ENCODE measurements around the gene ST6GALNAC3.

- TF ChIP-seq CTCF (IDR thresholded peaks at IDR 0.05 in 2 of 3, conservative IDR thresholded peaks at IDR 0.05 in 1 of 3; ENCODE audit: borderline replicate concordance in 1 of 3, insufficient read depth in 1 of 3, low read depth in 2 of 3, low read length in 2 of 3), result no peak
- no peak for TF ChIP-seq EZH2 (IDR thresholded peaks at IDR 0.05)
- no peak for TF ChIP-seq POLR2AphosphoS5 (IDR thresholded peaks at IDR 0.05; ENCODE audit: low read depth, low read length)
- TF ChIP-seq CEBPB (IDR thresholded peaks at IDR 0.05; ENCODE audit: low read depth), result no peak
- TF ChIP-seq TCF7L2 (IDR thresholded peaks at IDR 0.05; ENCODE audit: borderline replicate concordance, extremely low read depth, insufficient read depth, insufficient read length), result no peak
- TF ChIP-seq, protein P1, sequence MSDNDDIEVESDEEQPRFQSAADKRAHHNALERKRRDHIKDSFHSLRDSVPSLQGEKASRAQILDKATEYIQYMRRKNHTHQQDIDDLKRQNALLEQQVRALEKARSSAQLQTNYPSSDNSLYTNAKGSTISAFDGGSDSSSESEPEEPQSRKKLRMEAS (IDR thresholded peaks at IDR 0.05), result no peak
- no peak for TF ChIP-seq POLR2A (IDR thresholded peaks at IDR 0.05; ENCODE audit: borderline replicate concordance, extremely low read depth, insufficient read depth, insufficient read length)
- TF ChIP-seq REST (IDR thresholded peaks at IDR 0.05; ENCODE audit: low read depth), result no peak
- no peak for TF ChIP-seq EZH2phosphoT487 (IDR thresholded peaks at IDR 0.05; ENCODE audit: borderline replicate concordance)
- TF ChIP-seq SRF (IDR thresholded peaks at IDR 0.05; ENCODE audit: low read depth), result no peak
- no peak for TF ChIP-seq ZBTB33 (IDR thresholded peaks at IDR 0.05; ENCODE audit: extremely low read depth, insufficient replicate concordance, low read length)
- no peak for TF ChIP-seq RAD21 (IDR thresholded peaks at IDR 0.05; ENCODE audit: low read depth)
- no peak for TF ChIP-seq SIN3A (IDR thresholded peaks at IDR 0.05; ENCODE audit: low read depth)
- no peak for TF ChIP-seq SP1 (IDR thresholded peaks at IDR 0.05; ENCODE audit: low read depth)
Observed at GRCh38 chr1:76482272-76482671, 407.7 kb downstream of the ST6GALNAC3 start.

All from HCT116 (cell line).